SK-N-SH (cell line): Measurements from ENCODE around the gene TGM3. TPM values are rescaled to one million over a fixed set of nuclear protein-coding genes. Genes with fewer than 3 reads are reported as not detected.

Source experiments
- CTCF ChIA-PET: fragments of 300-600, 350-600 bp; formaldehyde crosslinking; extraction: SDS; loops from one replicate; lab custom pipeline; 2021; lab: Yijun Ruan, JAX
- POLR2A ChIA-PET: fragments of 350-600 bp; sonication (Branson Sonifier 250); formaldehyde crosslinking; extraction: SDS; loops from one replicate; lab custom pipeline; 2020; ENCODE audit warnings: antibody characterized with exemption, inconsistent platforms; lab: Yijun Ruan, JAX
- DNase-seq: peaks from one replicate; pipeline ENCODE4 v3.0.0; 2012
- H2AFZ ChIP-seq: fragments of 200-600 bp; sonication (generic); 2 replicates; pipeline ENCODE4 v1.8.1; 2016; ENCODE audit warnings: antibody characterized with exemption, mild to moderate bottlenecking, low read depth
- H3F3A ChIP-seq: fragments of 200-600 bp; sonication (generic); replicated peaks from 2 replicates; pipeline ENCODE3; 2016; ENCODE audit warnings: antibody characterized with exemption, mild to moderate bottlenecking; ENCODE audit not compliant: insufficient read depth
- H3K27ac ChIP-seq, 2 experiments: fragments of 200-500 bp in 1 of 2; fragments of 200-600 bp in 1 of 2; sonication (Bioruptor generic) in 1 of 2; sonication (generic), shearing (Covaris generic) in 1 of 2; 2 replicates each; pipeline versions ENCODE4 v1.5.1 to v1.6.1; 2014 to 2016; ENCODE audit warnings: low read depth in 2 of 2, inconsistent platforms in 1 of 2, low read length in 1 of 2, mild to moderate bottlenecking in 1 of 2, mixed read lengths in 1 of 2
- H3K27me3 ChIP-seq: fragments of 200-600 bp; sonication (generic), shearing (Covaris generic); 2 replicates; pipeline ENCODE4 v1.6.1; 2016; ENCODE audit warnings: mixed run types; ENCODE audit not compliant: insufficient read depth
- H3K36me3 ChIP-seq, 2 experiments: fragments of 200-500 bp in 1 of 2; fragments of 200-600 bp in 1 of 2; sonication (Bioruptor generic) in 1 of 2; sonication (generic) in 1 of 2; replicated peaks in 1 of 2; 2 replicates each; pipeline versions ENCODE3 to v1.5.1; 2014 to 2016; ENCODE audit warnings: low read length in 1 of 2, mild to moderate bottlenecking in 1 of 2; ENCODE audit not compliant: insufficient read depth in 2 of 2, control insufficient read depth in 1 of 2
- H3K4me1 ChIP-seq, 2 experiments: fragments of 200-500 bp in 1 of 2; fragments of 200-600 bp in 1 of 2; sonication (Bioruptor generic) in 1 of 2; sonication (generic), shearing (Covaris generic) in 1 of 2; 2 replicates each; pipeline versions ENCODE4 v1.5.1 to v1.6.1; 2014 to 2016; ENCODE audit warnings: low read depth in 1 of 2, low read length in 1 of 2, mixed run types in 1 of 2; ENCODE audit not compliant: insufficient read depth in 2 of 2, control insufficient read depth in 1 of 2
- H3K4me2 ChIP-seq: fragments of 200-600 bp; sonication (generic), shearing (Covaris generic); 2 replicates; pipeline ENCODE4 v1.6.1; 2017; ENCODE audit warnings: mixed run types
- H3K4me3 ChIP-seq, 2 experiments: fragments of 200-500 bp in 1 of 2; fragments of 200-600 bp in 1 of 2; sonication (Bioruptor generic) in 1 of 2; sonication (generic), shearing (Covaris generic) in 1 of 2; 2 replicates each; pipeline versions ENCODE4 v1.5.1 to v1.8.1; 2014 to 2016; ENCODE audit warnings: low read depth in 2 of 2, inconsistent platforms in 1 of 2, low read length in 1 of 2, mild to moderate bottlenecking in 1 of 2, mixed read lengths in 1 of 2, moderate library complexity in 1 of 2
- H3K79me2 ChIP-seq: fragments of 200-600 bp; sonication (generic); 2 replicates; pipeline ENCODE4 v1.8.1; 2017; ENCODE audit warnings: mild to moderate bottlenecking; ENCODE audit not compliant: insufficient read depth
- H3K9ac ChIP-seq: fragments of 200-600 bp; sonication (generic); 2 replicates; pipeline ENCODE4 v1.6.1; 2017; ENCODE audit warnings: mixed run types
- H3K9me2 ChIP-seq: fragments of 200-600 bp; sonication (generic); 2 replicates; pipeline ENCODE4 v1.6.1; 2017; ENCODE audit warnings: mixed run types
- H3K9me3 ChIP-seq: fragments of 200-600 bp; sonication (generic); 2 replicates; pipeline ENCODE4 v1.6.1; 2017; ENCODE audit warnings: mixed run types, mild to moderate bottlenecking, moderate library complexity
- H4K20me1 ChIP-seq: fragments of 200-600 bp; sonication (generic); 2 replicates; pipeline ENCODE4 v1.6.1; 2017; ENCODE audit warnings: mild to moderate bottlenecking, mixed run types; ENCODE audit not compliant: insufficient read depth
- ELF1 ChIP-seq: IDR thresholded peaks from 2 replicates; pipeline ENCODE4 v1.4.0; 2012
- FOXJ3 ChIP-seq: sonication (generic); formaldehyde crosslinking; IDR thresholded peaks from 2 replicates; pipeline ENCODE4 v1.5.1; 2020; ENCODE audit warnings: mild to moderate bottlenecking, missing genetic modification reagents
- GATA2 ChIP-seq: sonication (generic); formaldehyde crosslinking; IDR thresholded peaks from 2 replicates; pipeline ENCODE4 v1.5.0; 2020; ENCODE audit warnings: mild to moderate bottlenecking, missing genetic modification reagents
- JUND ChIP-seq: IDR thresholded peaks from 2 replicates; pipeline ENCODE4 v1.4.0; 2012
- MEF2A ChIP-seq: IDR thresholded peaks from 2 replicates; pipeline ENCODE4 v1.4.0; 2012; ENCODE audit warnings: low read depth, borderline replicate concordance
- NFIC ChIP-seq: IDR thresholded peaks from 2 replicates; pipeline ENCODE4 v1.4.0; 2012; ENCODE audit warnings: borderline replicate concordance
- NRF1 ChIP-seq: IDR thresholded peaks from 2 replicates; pipeline ENCODE4 v1.6.1; 2012; ENCODE audit warnings: low read depth, mild to moderate bottlenecking, low read length
- RAD21 ChIP-seq: IDR thresholded peaks from 2 replicates; pipeline ENCODE4 v1.6.1; 2012; ENCODE audit warnings: mild to moderate bottlenecking, low read length
- RCOR1 ChIP-seq: fragments of 150-350 bp; IDR thresholded peaks from 2 replicates; pipeline ENCODE4 v1.6.1; 2017; ENCODE audit warnings: antibody characterized with exemption, low read length
- REST ChIP-seq: IDR thresholded peaks from 2 replicates; pipeline ENCODE4 v1.6.1; 2012; ENCODE audit warnings: mild to moderate bottlenecking, low read depth, low read length, moderate library complexity
- RFX5 ChIP-seq: IDR thresholded peaks from 2 replicates; pipeline ENCODE4 v1.6.1; 2012; ENCODE audit warnings: mild to moderate bottlenecking, improper control_type of control experiment, low read length
- RXRA ChIP-seq: IDR thresholded peaks from 2 replicates; pipeline ENCODE4 v1.4.0; 2012; ENCODE audit warnings: low read depth, mild to moderate bottlenecking, borderline replicate concordance
- SMC3 ChIP-seq: IDR thresholded peaks from 2 replicates; pipeline ENCODE4 v1.6.1; 2012; ENCODE audit warnings: low read depth, low read length, improper control_type of control experiment
- TAF1 ChIP-seq: IDR thresholded peaks from 2 replicates; pipeline ENCODE4 v1.6.1; 2012; ENCODE audit warnings: low read depth, mild to moderate bottlenecking, low read length, moderate library complexity, borderline replicate concordance
- TEAD4 ChIP-seq: IDR thresholded peaks from 2 replicates; pipeline ENCODE4 v1.4.0; 2012; ENCODE audit warnings: mild to moderate bottlenecking, borderline replicate concordance; ENCODE audit not compliant: insufficient read depth
- USF2 ChIP-seq: fragments of 150-350 bp; IDR thresholded peaks from 2 replicates; pipeline ENCODE4 v1.6.1; 2017; ENCODE audit warnings: antibody characterized with exemption, low read length, low read depth, borderline replicate concordance
- WGBS: methylation state at CpG from one replicate; pipeline ENCODE4 v1.1.6; 2017; ENCODE audit warnings: low lambda C conversion rate; 5-methylcytosine and 5-hydroxymethylcytosine counted together
- polyA plus RNA-seq, 3 experiments: library from polyadenylated mRNA; depleted of rRNA; stranded (reverse); fragments of >200 nt; gene quantifications; 2 replicates each; pipeline ENCODE4 v1.2.3, GENCODE V29; 2012
- TF ChIP-seq, protein P1 (sequence below): IDR thresholded peaks from 2 replicates; pipeline ENCODE4 v1.4.0; 2012; ENCODE audit warnings: low read depth, borderline replicate concordance
- TF ChIP-seq, protein P2 (sequence below): IDR thresholded peaks from 2 replicates; pipeline ENCODE4 v1.4.0; 2012; ENCODE audit warnings: low read depth

Gene TGM3
- polyA plus RNA-seq, 1 of the 3 experiments (the other 2 are of a cell fraction), result not detected

DNA sequence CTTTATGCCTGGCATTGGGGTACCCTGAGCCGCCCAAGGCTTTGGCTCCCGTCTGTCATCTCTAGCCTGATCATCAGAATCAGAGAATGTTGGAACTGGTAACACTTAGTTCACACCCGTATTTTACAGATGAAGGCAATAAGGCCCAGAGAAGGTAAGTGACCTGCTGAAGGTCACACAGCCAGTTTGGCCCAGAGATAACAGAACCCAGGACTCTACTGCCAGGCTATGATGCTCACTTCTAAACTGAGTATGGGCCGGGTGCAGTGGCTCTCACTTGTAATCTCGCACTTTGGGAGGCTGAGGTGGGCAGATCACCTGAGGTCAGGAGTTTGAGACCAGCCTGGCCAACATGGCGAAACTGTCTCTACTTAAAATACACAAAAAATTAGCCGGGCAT lies 83.1 kb downstream of the TGM3 start:
- Histone ChIP-seq H3K9me2 (no peaks in the 10 kb centered on the region), H3K4me3 (no peak overlapping the region), H3K4me1 (peaks cover 0 to 4% of the 10 kb centered on the region in 2 experiments; a peak in 2 of 4 replicates), H3K9ac (no peak overlapping the region), H4K20me1 (no peaks in the 10 kb centered on the region), H3K4me2 (no peak overlapping the region), H3K27me3 (no peaks in the 10 kb centered on the region), H3K9me3 (no peaks in the 10 kb centered on the region), H3F3A (no peaks in the 10 kb centered on the region), H2AFZ (no peak overlapping the region), H3K36me3 (no peaks in the 10 kb centered on the region), H3K79me2 (no peaks in the 10 kb centered on the region), H3K27ac (no peak overlapping the region)
- POLR2A ChIA-PET, result interaction anchor here (0.9 kb wide), 1 partner anchor 40 kb away, joined by 3 read pairs; no protein-coding TSS in a partner anchor
- CTCF ChIA-PET, result no interaction called here
- no peak for DNase-seq
- TF ChIP-seq MEF2A, result no peak
- no peak for TF ChIP-seq NFIC
- no peak for TF ChIP-seq TEAD4
- no peak for TF ChIP-seq RFX5
- no peak for TF ChIP-seq GATA2 (CRISPR knock-in tag)
- TF ChIP-seq JUND, result no peak
- no peak for TF ChIP-seq ELF1
- no peak for TF ChIP-seq RXRA
- no peak for TF ChIP-seq RCOR1
- TF ChIP-seq RAD21, result no peak
- TF ChIP-seq, protein P1, sequence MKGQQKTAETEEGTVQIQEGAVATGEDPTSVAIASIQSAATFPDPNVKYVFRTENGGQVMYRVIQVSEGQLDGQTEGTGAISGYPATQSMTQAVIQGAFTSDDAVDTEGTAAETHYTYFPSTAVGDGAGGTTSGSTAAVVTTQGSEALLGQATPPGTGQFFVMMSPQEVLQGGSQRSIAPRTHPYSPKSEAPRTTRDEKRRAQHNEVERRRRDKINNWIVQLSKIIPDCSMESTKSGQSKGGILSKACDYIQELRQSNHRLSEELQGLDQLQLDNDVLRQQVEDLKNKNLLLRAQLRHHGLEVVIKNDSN, result no peak
- TF ChIP-seq REST, result no peak
- TF ChIP-seq, protein P2, sequence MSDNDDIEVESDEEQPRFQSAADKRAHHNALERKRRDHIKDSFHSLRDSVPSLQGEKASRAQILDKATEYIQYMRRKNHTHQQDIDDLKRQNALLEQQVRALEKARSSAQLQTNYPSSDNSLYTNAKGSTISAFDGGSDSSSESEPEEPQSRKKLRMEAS, result no peak
- no peak for TF ChIP-seq TAF1
- no peak for TF ChIP-seq NRF1
- no peak for TF ChIP-seq USF2
- no peak for TF ChIP-seq FOXJ3 (CRISPR knock-in tag)
- TF ChIP-seq SMC3, result no peak
- 64% methylated on average over 7 of the region's 7 CpGs for WGBS
